HepG2 (cell line): Measurements from ENCODE around the gene ZNF606. TPM values are rescaled to one million over a fixed set of nuclear protein-coding genes. Genes with fewer than 3 reads are reported as not detected.

Source experiments
- BRF2 ChIP-seq: sonication (generic); formaldehyde crosslinking; IDR thresholded peaks from 2 replicates; pipeline ENCODE4 v1.8.1; 2022; ENCODE audit warnings: mild to moderate bottlenecking, missing genetic modification reagents
- DMTF1 ChIP-seq: sonication (generic); formaldehyde crosslinking; IDR thresholded peaks from 2 replicates; pipeline ENCODE4 v1.4.0; 2020; ENCODE audit warnings: mild to moderate bottlenecking, missing genetic modification reagents
- E2F1 ChIP-seq: sonication (generic); formaldehyde crosslinking; IDR thresholded peaks from 2 replicates; pipeline ENCODE4 v1.5.0; 2020; ENCODE audit warnings: missing genetic modification reagents
- EED ChIP-seq: sonication (generic); formaldehyde crosslinking; IDR thresholded peaks from 2 replicates; pipeline ENCODE4 v1.5.0; 2020; ENCODE audit warnings: mild to moderate bottlenecking, missing genetic modification reagents
- ERF ChIP-seq: IDR thresholded peaks from 2 replicates; pipeline ENCODE4 v1.6.1; 2018; ENCODE audit warnings: missing biosample characterization, missing genetic modification reagents
- FOXA1 ChIP-seq, 2 experiments: fragments of 450-650 bp in 1 of 2; sonication (generic) in 1 of 2; formaldehyde crosslinking in 1 of 2; IDR thresholded peaks; 2 replicates each; pipeline versions ENCODE4 v1.4.0 to v1.6.1; 2016 to 2020; ENCODE audit warnings: missing genetic modification reagents in 1 of 2
- FOXJ3 ChIP-seq: sonication (generic); formaldehyde crosslinking; IDR thresholded peaks from 2 replicates; pipeline ENCODE4 v1.4.0; 2020; ENCODE audit warnings: missing genetic modification reagents, mild to moderate bottlenecking, borderline replicate concordance
- GATAD2A ChIP-seq: IDR thresholded peaks from 2 replicates; pipeline ENCODE4 v1.6.1; 2016
- HNF4G ChIP-seq, 2 experiments: sonication (generic) in 1 of 2; formaldehyde crosslinking in 1 of 2; IDR thresholded peaks; 2 replicates each; pipeline versions ENCODE4 v1.4.0 to v1.6.1; 2011 to 2020; ENCODE audit warnings: borderline replicate concordance in 2 of 2, low read depth in 2 of 2, mild to moderate bottlenecking in 2 of 2, low read length in 1 of 2, missing genetic modification reagents in 1 of 2, moderate library complexity in 1 of 2
- MAFG ChIP-seq: sonication (generic); formaldehyde crosslinking; IDR thresholded peaks from 2 replicates; pipeline ENCODE4 v1.5.1; 2020; ENCODE audit warnings: mild to moderate bottlenecking, missing genetic modification reagents
- MATR3 ChIP-seq: sonication (generic); formaldehyde crosslinking; IDR thresholded peaks from 2 replicates; pipeline ENCODE4 v1.4.0; 2020; ENCODE audit warnings: missing genetic modification reagents
- NFRKB ChIP-seq: fragments of 450-650 bp; IDR thresholded peaks from 2 replicates; pipeline ENCODE4 v1.6.1; 2017
- RCOR2 ChIP-seq: IDR thresholded peaks from 2 replicates; pipeline ENCODE4 v1.6.1; 2016; ENCODE audit warnings: missing biosample characterization, missing genetic modification reagents
- SKI ChIP-seq: fragments of 450-650 bp; IDR thresholded peaks from one replicate; pipeline ENCODE4 v1.6.1; 2018; ENCODE audit warnings: mild to moderate bottlenecking; ENCODE audit not compliant: partially characterized antibody
- SMAD3 ChIP-seq: sonication (generic); formaldehyde crosslinking; IDR thresholded peaks from 2 replicates; pipeline ENCODE4 v1.4.0; 2020; ENCODE audit warnings: missing genetic modification reagents
- YY1 ChIP-seq: IDR thresholded peaks from 2 replicates; pipeline ENCODE4 v1.6.1; 2011; ENCODE audit warnings: low read length, low read depth, moderate library complexity, mild to moderate bottlenecking; ENCODE audit not compliant: insufficient read depth, insufficient replicate concordance
- ZBTB43 ChIP-seq: sonication (generic); formaldehyde crosslinking; conservative IDR thresholded peaks from 2 replicates; pipeline ENCODE4 v1.4.0; 2020; ENCODE audit warnings: missing genetic modification reagents
- ZFP36L2 ChIP-seq: sonication (generic); formaldehyde crosslinking; IDR thresholded peaks from 2 replicates; pipeline ENCODE4 v1.4.0; 2020; ENCODE audit warnings: missing genetic modification reagents
- ZNF121 ChIP-seq: sonication (generic); formaldehyde crosslinking; IDR thresholded peaks from 2 replicates; pipeline ENCODE4 v1.5.0; 2020; ENCODE audit warnings: mild to moderate bottlenecking, missing genetic modification reagents
- ZNF124 ChIP-seq: sonication (generic); formaldehyde crosslinking; IDR thresholded peaks from 2 replicates; pipeline ENCODE4 v1.4.0; 2020; ENCODE audit warnings: missing genetic modification reagents
- ZNF513 ChIP-seq: sonication (generic); formaldehyde crosslinking; conservative IDR thresholded peaks from 2 replicates; pipeline ENCODE4 v1.5.0; 2020; ENCODE audit warnings: missing genetic modification reagents
- ZNF607 ChIP-seq: sonication (generic); formaldehyde crosslinking; IDR thresholded peaks from 2 replicates; pipeline ENCODE4 v1.5.1; 2020; ENCODE audit warnings: missing genetic modification reagents, mild to moderate bottlenecking, borderline replicate concordance
- ZNF713 ChIP-seq: sonication (generic); formaldehyde crosslinking; IDR thresholded peaks from 2 replicates; pipeline ENCODE4 v1.4.0; 2020; ENCODE audit warnings: mild to moderate bottlenecking, missing genetic modification reagents
- ZNF724P ChIP-seq: sonication (generic); formaldehyde crosslinking; IDR thresholded peaks from 2 replicates; pipeline ENCODE4 v1.8.0; 2022; ENCODE audit warnings: missing genetic modification reagents, borderline replicate concordance
- polyA plus RNA-seq, 8 experiments: library from polyadenylated mRNA; depleted of rRNA in 3 of 8; stranded (reverse) in 7 of 8; unstranded in 1 of 8; fragments of >200 nt; fragmentation: Illumina TruSeq in 4 of 8; extraction: Trizol in 4 of 8; gene quantifications; 2 replicates each; pipeline versions ENCODE4 v1.2.1 to v1.2.3, GENCODE V29; 2011 to 2016; ENCODE audit warnings: low read depth in 4 of 8, missing spikeins in 1 of 8, mixed read lengths in 1 of 8; ENCODE audit not compliant: insufficient read depth in 1 of 8
- total RNA-seq, 5 experiments: library from RNA; depleted of rRNA; stranded (reverse); fragments of >200 nt; fragmentation: Illumina TruSeq; extraction: Trizol; gene quantifications; 2 replicates each; pipeline ENCODE4 v1.2.3, GENCODE V29; 2016; ENCODE audit warnings: low read depth in 1 of 5

Gene ZNF606
- total and polyA plus RNA-seq, 2 of the 13 experiments (the other 11 are each of a cell fraction or from before 2014, with no cell fraction given): 4.2 to 14.8 TPM

- TF ChIP-seq ZNF724P (no peak; the same call in 1 of the 2 replicates), YY1 (no peak), GATAD2A (no peak), MATR3 (CRISPR knock-in tag) (no peak), ZNF513 (CRISPR knock-in tag) (no peak), ZNF121 (peak; percentile 66; the same call in 1 of the 2 replicates), FOXJ3 (CRISPR knock-in tag) (peak; percentile 39), ZNF713 (no peak), HNF4G (IDR thresholded peaks at IDR 0.05; ENCODE audit: borderline replicate concordance, low read depth, low read length) (peak; percentile 58; the same call in 1 of the 2 replicates), HNF4G (CRISPR knock-in tag; IDR thresholded peaks at IDR 0.05; ENCODE audit: borderline replicate concordance, low read depth) (no peak), EED (CRISPR knock-in tag) (no peak), ERF (CRISPR knock-in tag) (no peak), DMTF1 (CRISPR knock-in tag) (no peak), ZBTB43 (CRISPR knock-in tag) (no peak), ZFP36L2 (no peak), SKI (peak; percentile 35), NFRKB (no peak), BRF2 (CRISPR knock-in tag) (peak; percentile 13; the same call in 1 of the 2 replicates), SMAD3 (CRISPR knock-in tag) (0 out of 2 replicates have a peak, but pooled peaks have one; percentile 10), RCOR2 (CRISPR knock-in tag) (no peak), E2F1 (no peak; the same call in 1 of the 2 replicates), FOXA1 (IDR thresholded peaks at IDR 0.05) (no peak), FOXA1 (CRISPR knock-in tag; IDR thresholded peaks at IDR 0.05) (no peak), ZNF607 (CRISPR knock-in tag) (no peak; the same call in 1 of the 2 replicates), MAFG (0 out of 2 replicates have a peak, but pooled peaks have one; percentile 30), ZNF124 (CRISPR knock-in tag) (peak; percentile 19; the same call in 1 of the 2 replicates)
These were observed 688 bp downstream of the ZNF606 start (continued) for GRCh38 chr19:58001895-58002369.
